Measurements from ENCODE around the gene PADI6.

Gene PADI6

GRCh38 chr1:17369466-17369865, 2.5 kb upstream of the PADI6 start:
- Histone ChIP-seq H3K79me2 (ENCODE audit: insufficient read depth, low read depth) (no peaks in the 10 kb centered on the region), H3K36me3 (ENCODE audit: insufficient read depth) (no peaks in the 10 kb centered on the region), H3K27me3 (ENCODE audit: insufficient read depth, low read depth) (peaks cover 60% of the 10 kb centered on the region), H3K9ac (no peak overlapping the region), H3K4me1 (ENCODE audit: low read depth, poor library complexity, severe bottlenecking) (no peaks in the 10 kb centered on the region), H3K27ac (no peak overlapping the region), H2AFZ (ENCODE audit: low read depth) (no peak overlapping the region), H3K4me3 (IDR thresholded peaks at IDR 0.05; ENCODE audit: insufficient read depth, low read depth, low read length) (no peak overlapping the region), H3K4me2 (no peak overlapping the region), H4K20me1 (ENCODE audit: insufficient read depth) (no peaks in the 10 kb centered on the region)
- TF ChIP-seq CTCF (conservative IDR thresholded peaks at IDR 0.05; ENCODE audit: low read depth, low read length): no peak

- peaks cover 60% of the 10 kb centered on the region for H3K27me3 ChIP-seq (ENCODE audit: insufficient read depth, low read depth)
- peak; percentile 36; the same call in 1 of the 2 replicates for TF ChIP-seq CTCF (conservative IDR thresholded peaks at IDR 0.05; ENCODE audit: low read depth, low read length)
- H3K9ac ChIP-seq: no peak overlapping the region
- H3K4me3 ChIP-seq (IDR thresholded peaks at IDR 0.05; ENCODE audit: insufficient read depth, low read depth, low read length): no peak overlapping the region
- no peak overlapping the region for H3K27ac ChIP-seq
- H3K36me3 ChIP-seq (ENCODE audit: insufficient read depth): no peaks in the 10 kb centered on the region
- H3K4me2 ChIP-seq: no peak overlapping the region
- H3K4me1 ChIP-seq (ENCODE audit: low read depth, poor library complexity, severe bottlenecking): no peaks in the 10 kb centered on the region
- H2AFZ ChIP-seq (ENCODE audit: low read depth): no peak overlapping the region
- H3K79me2 ChIP-seq (ENCODE audit: insufficient read depth, low read depth): no peaks in the 10 kb centered on the region
- no peaks in the 10 kb centered on the region for H4K20me1 ChIP-seq (ENCODE audit: insufficient read depth)
Measured at GRCh38 chr1:17370618-17371017, 1.4 kb upstream of the PADI6 start.

- Histone ChIP-seq H3K9ac (no peak overlapping the region), H3K4me2 (no peak overlapping the region), H2AFZ (ENCODE audit: low read depth) (no peak overlapping the region), H3K79me2 (ENCODE audit: insufficient read depth, low read depth) (no peaks in the 10 kb centered on the region), H4K20me1 (ENCODE audit: insufficient read depth) (no peaks in the 10 kb centered on the region), H3K27ac (no peak overlapping the region), H3K27me3 (ENCODE audit: insufficient read depth, low read depth) (peaks cover 65% of the 10 kb centered on the region), H3K36me3 (ENCODE audit: insufficient read depth) (no peaks in the 10 kb centered on the region), H3K4me3 (IDR thresholded peaks at IDR 0.05; ENCODE audit: insufficient read depth, low read depth, low read length) (no peak overlapping the region), H3K4me1 (ENCODE audit: low read depth, poor library complexity, severe bottlenecking) (no peaks in the 10 kb centered on the region)
- TF ChIP-seq CTCF (conservative IDR thresholded peaks at IDR 0.05; ENCODE audit: low read depth, low read length): no peak
Measured at GRCh38 chr1:17372955-17373354, 959 bp downstream of the PADI6 start.

GRCh38 chr1:17375651-17376050, 3.7 kb downstream of the PADI6 start:
- no peak for TF ChIP-seq CTCF (conservative IDR thresholded peaks at IDR 0.05; ENCODE audit: low read depth, low read length)
- H3K36me3 ChIP-seq (ENCODE audit: insufficient read depth): no peaks in the 10 kb centered on the region
- no peak overlapping the region for H3K9ac ChIP-seq
- no peak overlapping the region for H2AFZ ChIP-seq (ENCODE audit: low read depth)
- H3K79me2 ChIP-seq (ENCODE audit: insufficient read depth, low read depth): no peaks in the 10 kb centered on the region
- H3K27ac ChIP-seq: no peak overlapping the region
- no peaks in the 10 kb centered on the region for H4K20me1 ChIP-seq (ENCODE audit: insufficient read depth)
- H3K4me1 ChIP-seq (ENCODE audit: low read depth, poor library complexity, severe bottlenecking): no peaks in the 10 kb centered on the region
- no peak overlapping the region for H3K4me3 ChIP-seq (IDR thresholded peaks at IDR 0.05; ENCODE audit: insufficient read depth, low read depth, low read length)
- no peak overlapping the region for H3K4me2 ChIP-seq
- peaks cover 65% of the 10 kb centered on the region for H3K27me3 ChIP-seq (ENCODE audit: insufficient read depth, low read depth)

All from KMS-11 (cell line).